ENCODE measurements around the gene SSTR3.

SSTR3 gene

GRCh38 chr22:37184380-37184755 lies 27.9 kb downstream of the SSTR3 start:
- TF ChIP-seq MAX (IDR thresholded peaks at IDR 0.05; ENCODE audit: low read depth, low read length) = no peak
- no peak for TF ChIP-seq MYC (IDR thresholded peaks at IDR 0.05; ENCODE audit: low read depth, low read length)
- no peak for TF ChIP-seq CTCF (IDR thresholded peaks at IDR 0.05; ENCODE audit: low read depth, low read length)
- TF ChIP-seq POLR2A (IDR thresholded peaks at IDR 0.05; ENCODE audit: extremely low read depth, insufficient read length) = no peak
- no peak for DNase-seq (ENCODE audit: low read depth)
- no peak overlapping the region for H3K4me3 ChIP-seq (ENCODE audit: low read depth, low read length)

- no peak overlapping the region for H3K4me3 ChIP-seq (ENCODE audit: low read depth, low read length)
- TF ChIP-seq POLR2A (IDR thresholded peaks at IDR 0.05; ENCODE audit: extremely low read depth, insufficient read length) (no peak), CTCF (IDR thresholded peaks at IDR 0.05; ENCODE audit: low read depth, low read length) (no peak)
- no peak for DNase-seq (ENCODE audit: low read depth)
Measured at GRCh38 chr22:37183432-37184379, 28.6 kb downstream of the SSTR3 start.

GRCh38 chr22:37182949-37183245 lies 29.4 kb downstream of the SSTR3 start:
- no peak overlapping the region for H3K4me3 ChIP-seq (ENCODE audit: low read depth, low read length)
- TF ChIP-seq MAX (IDR thresholded peaks at IDR 0.05; ENCODE audit: low read depth, low read length) (no peak), POLR2A (IDR thresholded peaks at IDR 0.05; ENCODE audit: extremely low read depth, insufficient read length) (no peak), MYC (IDR thresholded peaks at IDR 0.05; ENCODE audit: low read depth, low read length) (no peak), CTCF (IDR thresholded peaks at IDR 0.05; ENCODE audit: low read depth, low read length) (no peak)
- DNase-seq (ENCODE audit: low read depth) = no peak

GRCh38 chr22:37182101-37182948 lies 30.0 kb downstream of the SSTR3 start:
- no peak for TF ChIP-seq POLR2A (IDR thresholded peaks at IDR 0.05; ENCODE audit: extremely low read depth, insufficient read length)
- no peak for TF ChIP-seq MAX (IDR thresholded peaks at IDR 0.05; ENCODE audit: low read depth, low read length)
- no peak for TF ChIP-seq CTCF (IDR thresholded peaks at IDR 0.05; ENCODE audit: low read depth, low read length)
- TF ChIP-seq MYC (IDR thresholded peaks at IDR 0.05; ENCODE audit: low read depth, low read length) = no peak
- H3K4me3 ChIP-seq (ENCODE audit: low read depth, low read length) = no peak overlapping the region
- DNase-seq (ENCODE audit: low read depth) = no peak

- no peak for DNase-seq (ENCODE audit: low read depth)
- TF ChIP-seq MYC (IDR thresholded peaks at IDR 0.05; ENCODE audit: low read depth, low read length) (no peak), POLR2A (IDR thresholded peaks at IDR 0.05; ENCODE audit: extremely low read depth, insufficient read length) (no peak), CTCF (IDR thresholded peaks at IDR 0.05; ENCODE audit: low read depth, low read length) (no peak)
- no peak overlapping the region for H3K4me3 ChIP-seq (ENCODE audit: low read depth, low read length)
Measured at GRCh38 chr22:37181681-37182080, 30.6 kb downstream of the SSTR3 start.

Measured in NB4 (cell line).